ENCODE data around the gene KDM4C.

DNA sequence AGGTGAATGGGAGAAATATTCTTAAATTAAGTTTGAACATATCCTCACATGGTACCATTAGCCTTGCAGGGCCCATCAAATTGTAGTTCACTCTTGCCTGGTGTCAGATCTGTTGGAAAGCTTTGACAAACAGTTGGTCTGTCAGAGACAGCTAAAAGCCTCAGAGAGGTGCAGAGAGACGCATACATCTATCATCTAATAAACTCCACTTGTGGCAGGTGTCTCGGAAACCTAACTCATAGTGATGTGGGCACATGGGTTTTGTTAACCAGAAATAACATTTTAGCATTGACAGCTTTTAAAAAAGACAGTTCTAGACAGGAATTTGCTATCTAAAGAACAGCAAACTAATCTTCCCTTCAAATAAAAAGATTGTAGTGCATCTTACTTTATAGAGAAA is 315.9 kb downstream of the KDM4C start:
- TF ChIP-seq, protein P1, sequence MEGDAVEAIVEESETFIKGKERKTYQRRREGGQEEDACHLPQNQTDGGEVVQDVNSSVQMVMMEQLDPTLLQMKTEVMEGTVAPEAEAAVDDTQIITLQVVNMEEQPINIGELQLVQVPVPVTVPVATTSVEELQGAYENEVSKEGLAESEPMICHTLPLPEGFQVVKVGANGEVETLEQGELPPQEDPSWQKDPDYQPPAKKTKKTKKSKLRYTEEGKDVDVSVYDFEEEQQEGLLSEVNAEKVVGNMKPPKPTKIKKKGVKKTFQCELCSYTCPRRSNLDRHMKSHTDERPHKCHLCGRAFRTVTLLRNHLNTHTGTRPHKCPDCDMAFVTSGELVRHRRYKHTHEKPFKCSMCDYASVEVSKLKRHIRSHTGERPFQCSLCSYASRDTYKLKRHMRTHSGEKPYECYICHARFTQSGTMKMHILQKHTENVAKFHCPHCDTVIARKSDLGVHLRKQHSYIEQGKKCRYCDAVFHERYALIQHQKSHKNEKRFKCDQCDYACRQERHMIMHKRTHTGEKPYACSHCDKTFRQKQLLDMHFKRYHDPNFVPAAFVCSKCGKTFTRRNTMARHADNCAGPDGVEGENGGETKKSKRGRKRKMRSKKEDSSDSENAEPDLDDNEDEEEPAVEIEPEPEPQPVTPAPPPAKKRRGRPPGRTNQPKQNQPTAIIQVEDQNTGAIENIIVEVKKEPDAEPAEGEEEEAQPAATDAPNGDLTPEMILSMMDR (IDR thresholded peaks at IDR 0.05): no peak
- TF ChIP-seq, protein P2, sequence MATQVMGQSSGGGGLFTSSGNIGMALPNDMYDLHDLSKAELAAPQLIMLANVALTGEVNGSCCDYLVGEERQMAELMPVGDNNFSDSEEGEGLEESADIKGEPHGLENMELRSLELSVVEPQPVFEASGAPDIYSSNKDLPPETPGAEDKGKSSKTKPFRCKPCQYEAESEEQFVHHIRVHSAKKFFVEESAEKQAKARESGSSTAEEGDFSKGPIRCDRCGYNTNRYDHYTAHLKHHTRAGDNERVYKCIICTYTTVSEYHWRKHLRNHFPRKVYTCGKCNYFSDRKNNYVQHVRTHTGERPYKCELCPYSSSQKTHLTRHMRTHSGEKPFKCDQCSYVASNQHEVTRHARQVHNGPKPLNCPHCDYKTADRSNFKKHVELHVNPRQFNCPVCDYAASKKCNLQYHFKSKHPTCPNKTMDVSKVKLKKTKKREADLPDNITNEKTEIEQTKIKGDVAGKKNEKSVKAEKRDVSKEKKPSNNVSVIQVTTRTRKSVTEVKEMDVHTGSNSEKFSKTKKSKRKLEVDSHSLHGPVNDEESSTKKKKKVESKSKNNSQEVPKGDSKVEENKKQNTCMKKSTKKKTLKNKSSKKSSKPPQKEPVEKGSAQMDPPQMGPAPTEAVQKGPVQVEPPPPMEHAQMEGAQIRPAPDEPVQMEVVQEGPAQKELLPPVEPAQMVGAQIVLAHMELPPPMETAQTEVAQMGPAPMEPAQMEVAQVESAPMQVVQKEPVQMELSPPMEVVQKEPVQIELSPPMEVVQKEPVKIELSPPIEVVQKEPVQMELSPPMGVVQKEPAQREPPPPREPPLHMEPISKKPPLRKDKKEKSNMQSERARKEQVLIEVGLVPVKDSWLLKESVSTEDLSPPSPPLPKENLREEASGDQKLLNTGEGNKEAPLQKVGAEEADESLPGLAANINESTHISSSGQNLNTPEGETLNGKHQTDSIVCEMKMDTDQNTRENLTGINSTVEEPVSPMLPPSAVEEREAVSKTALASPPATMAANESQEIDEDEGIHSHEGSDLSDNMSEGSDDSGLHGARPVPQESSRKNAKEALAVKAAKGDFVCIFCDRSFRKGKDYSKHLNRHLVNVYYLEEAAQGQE (IDR thresholded peaks at IDR 0.05; ENCODE audit: insufficient read depth in 1 of 2, low read depth in 2 of 2, low read length in 1 of 2): no peak
